SW480 (cell line): ENCODE measurements around the gene METTL13.

Experiments used
- DNase-seq: peaks from one replicate; pipeline ENCODE4 v3.0.0-alpha.2; 2016; ENCODE audit warnings: low spot score

Gene METTL13

DNA sequence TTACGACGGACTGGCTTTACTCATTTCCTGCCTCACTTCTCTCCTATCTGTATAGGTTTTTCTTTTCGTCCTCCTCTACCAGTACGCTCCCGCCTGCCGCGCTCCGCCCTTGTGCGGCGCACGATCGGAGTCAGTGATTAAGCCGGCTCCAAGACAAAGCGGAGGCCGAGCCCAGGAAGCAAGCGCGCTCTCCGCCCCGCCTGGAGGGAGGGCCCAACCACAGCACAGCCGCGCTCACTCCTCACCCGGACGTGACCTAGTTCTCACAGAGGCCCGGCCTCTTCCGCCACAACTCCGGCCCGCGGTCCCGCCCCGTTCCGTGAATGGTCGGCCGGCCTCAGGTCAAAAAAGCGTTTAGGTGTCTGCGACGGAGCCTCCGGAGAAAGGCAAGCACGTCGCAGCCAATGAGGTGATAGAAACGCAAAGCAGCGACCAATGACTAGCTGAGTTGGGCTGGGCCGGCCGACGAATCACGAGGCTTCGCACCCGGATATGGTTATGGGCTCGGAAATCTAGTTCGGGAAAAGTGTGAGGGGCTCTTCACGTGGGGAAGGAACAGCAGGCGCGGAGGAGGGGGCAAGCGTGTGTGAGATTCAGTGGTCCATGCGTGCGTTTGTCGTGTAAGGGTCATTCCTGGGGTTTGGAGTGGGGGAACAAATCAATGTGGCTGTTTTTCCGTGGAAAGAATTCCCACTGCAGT lies at the start of gene METTL13:
Gene METTL13, plus strand, starts transcription at position 485 of the 700 bp plus-strand sequence. CDS start 308 bp downstream, outside the sequence.
- peak; percentile 98 for DNase-seq

DNA sequence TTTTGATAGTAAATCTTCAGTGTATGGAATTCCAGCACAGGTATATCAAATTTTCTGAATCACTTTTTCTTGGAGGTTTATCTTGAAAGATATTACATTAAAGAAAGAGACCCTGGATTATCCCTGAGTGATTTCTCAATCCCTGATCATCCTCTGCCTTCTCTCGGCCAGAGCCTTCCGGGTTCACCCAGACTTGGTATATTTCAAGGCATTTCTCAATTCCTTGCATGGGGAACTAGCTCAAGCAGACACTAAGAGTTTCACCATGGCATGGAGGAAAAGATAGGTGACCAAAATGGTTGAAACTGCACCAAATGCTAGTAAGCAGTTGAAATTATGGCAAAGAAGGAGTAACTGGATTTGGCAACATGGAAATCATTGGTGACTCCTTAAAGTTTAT lies 45.3 kb upstream of the METTL13 start:
- DNase-seq: no peak

GRCh38 chr1:171738911-171739310 lies 42.5 kb upstream of the METTL13 start:
- DNase-seq: no peak

DNA sequence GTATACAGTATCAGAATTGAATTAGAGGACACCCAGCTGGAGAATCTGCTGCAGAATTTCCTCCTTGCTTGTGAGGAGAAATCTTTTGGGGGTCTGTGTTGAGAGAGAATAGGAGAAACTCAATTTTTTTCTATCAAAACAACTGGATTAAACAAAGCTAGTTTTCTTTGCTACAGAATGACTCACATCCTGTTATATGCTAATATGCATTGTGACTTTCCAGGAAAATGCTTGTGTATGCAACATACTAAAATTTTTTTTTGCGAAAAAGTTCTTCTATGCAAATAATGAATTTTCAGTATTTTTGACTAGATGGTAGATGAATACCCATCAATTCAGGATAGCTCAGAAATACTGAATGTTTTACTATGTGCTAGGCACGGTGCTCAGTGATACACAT lies 41.8 kb upstream of the METTL13 start:
- DNase-seq: no peak

DNA sequence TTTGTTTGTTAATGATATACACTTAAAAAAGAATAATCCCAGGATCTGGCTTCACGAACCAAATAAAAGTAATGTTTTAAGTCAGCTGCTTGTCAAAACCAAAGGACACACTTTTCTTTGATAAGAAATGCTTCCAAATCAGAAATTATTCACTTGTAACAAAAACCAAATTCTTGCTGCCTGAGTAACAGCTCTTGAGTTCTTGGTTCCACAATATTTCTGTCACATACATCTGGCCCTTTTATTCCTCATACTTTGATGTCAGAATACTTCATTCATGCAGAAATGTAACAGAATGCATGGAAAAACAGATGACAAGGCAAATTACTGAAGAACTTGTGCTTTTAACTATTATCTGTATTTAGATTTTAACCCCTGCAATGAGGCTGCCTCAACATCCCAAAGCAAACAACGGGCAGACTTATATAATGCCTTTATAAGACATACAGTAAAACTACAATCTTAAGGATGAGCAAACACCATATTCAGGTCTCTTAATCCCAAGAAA lies 41.0 kb upstream of the METTL13 start:
- DNase-seq: no peak

DNA sequence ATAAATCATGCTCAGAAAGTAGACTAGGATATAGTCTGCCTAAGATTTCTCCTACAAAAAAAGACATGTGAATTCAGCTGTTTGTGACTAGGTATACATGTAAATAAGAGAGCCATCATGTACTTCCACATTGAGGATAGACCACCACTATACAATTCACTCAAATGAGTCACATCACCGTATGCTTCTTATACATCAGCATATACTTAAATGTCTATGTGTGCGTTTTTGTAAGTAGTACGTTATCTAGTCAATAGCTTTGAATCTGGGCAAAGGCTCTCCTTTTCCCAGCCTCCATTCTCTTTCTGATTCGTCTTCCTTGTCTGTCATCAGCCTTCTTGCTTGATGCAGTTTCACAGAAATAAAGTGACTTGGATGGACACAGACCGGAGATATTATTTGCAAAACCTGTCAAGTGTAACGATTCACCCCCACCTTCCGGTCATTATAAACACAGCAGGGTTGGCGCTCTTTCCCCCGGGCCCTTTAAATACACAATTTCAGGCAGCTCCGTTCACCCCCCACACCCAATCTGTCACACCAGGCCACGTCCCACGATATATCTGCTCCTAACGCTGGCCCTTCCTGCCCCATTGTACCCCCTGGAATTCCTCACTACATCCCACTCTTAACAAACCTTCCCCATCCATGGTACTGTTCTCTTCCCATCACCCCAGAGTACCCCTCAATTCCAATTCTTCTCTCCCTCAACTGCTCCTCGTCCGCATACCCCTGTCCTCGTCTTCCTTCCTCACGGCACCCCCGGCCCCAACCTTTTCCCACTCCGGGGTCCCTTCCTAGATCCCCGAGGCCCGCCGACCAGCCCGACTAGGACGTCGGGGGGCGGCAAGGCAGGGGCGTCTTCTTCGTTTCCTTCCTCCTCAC lies 40.2 kb upstream of the METTL13 start:
- DNase-seq: peak; percentile 52

DNA sequence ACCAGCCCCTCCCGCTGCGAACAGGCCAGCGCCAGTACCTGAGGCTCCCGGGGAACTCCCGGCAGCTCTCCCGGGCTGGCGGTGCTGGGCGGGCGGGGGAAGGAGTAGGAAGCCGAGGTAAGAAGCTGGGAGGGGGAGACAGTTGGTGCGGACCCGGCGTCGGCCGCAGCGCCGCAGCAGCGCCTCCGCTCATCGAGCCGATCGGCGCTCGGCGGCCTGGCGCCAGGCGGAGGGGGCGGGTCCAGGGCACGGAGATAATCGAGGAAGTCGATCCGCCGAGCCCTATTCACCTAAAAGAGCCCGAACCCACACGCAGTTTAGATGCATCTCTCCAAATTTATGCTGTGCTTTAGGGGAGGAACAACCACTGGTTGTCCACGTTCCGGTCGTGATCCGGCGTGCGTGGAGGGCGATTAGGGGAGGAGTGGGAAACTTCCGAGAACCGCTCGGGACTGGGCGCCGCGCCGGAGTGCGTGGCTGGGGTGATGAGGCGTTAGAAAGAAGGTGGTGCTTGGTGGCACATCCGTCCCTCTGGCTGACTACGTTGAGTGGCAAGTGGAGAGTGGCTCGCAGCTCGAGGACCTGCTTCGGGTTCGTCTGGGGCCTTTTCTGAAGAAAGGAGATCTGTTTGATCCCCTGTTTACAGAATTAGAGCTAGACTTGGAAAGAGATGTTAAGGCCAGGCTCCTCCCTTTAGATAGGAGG lies 39.4 kb upstream of the METTL13 start, which contains the start of gene VAMP4:
Gene VAMP4, minus strand, starts transcription at position 194 of the 705 bp plus-strand sequence. CDS start 3,651 bp downstream, outside the sequence.
- DNase-seq: peak; percentile 82

DNA sequence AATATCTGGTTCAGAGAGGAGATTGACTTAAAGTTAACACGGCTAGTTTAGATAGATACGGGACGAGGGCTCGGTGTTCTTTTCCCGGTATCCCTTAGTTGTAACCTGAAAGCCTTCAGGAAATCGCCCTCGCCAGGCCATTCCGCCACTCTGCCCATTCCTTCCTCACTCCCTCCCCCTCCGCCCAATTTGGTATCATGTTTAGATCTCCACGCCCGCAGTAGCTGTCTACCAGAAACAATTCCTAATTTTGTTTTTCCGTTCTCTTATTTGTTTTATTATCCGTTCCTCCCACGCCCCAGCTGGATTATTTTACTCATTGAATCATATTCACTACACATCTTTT lies 38.9 kb upstream of the METTL13 start:
- DNase-seq: no peak

DNA sequence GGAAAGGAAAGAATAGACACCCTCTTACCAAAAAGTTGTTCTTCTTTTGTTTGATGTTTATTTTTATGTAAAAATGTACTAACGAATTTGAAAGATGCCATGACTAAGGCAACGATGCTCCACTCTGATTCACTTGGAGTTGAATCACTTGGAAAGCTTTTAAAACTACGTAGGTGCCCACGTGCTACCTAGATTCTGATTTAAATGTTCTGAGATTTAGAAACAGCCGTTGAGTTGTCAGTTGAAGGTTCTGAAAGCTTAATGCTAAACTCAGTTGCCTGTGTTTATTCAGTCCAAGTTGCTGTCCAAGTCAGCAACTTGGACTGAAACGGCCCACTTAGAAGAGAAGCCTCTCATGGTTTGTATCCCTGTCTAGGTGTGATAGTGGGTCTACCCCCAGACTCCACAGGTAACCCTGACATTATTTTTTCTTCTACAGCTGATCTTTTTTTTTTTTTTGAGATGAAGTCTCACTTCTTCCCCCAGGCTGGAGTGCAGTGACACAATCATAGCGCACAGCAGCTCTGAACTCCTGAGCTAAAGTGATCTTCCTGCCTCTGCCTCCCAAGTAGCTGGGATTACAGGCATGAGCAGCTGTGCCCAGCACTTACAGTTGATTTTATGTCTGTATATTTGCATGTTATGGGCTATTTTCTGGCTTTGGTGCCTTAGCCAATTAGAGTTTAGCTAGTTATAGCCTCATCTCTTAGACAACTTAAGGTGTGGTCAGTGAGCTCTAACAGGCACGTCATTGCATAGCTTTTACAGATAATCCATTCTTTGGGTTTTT lies 38.2 kb upstream of the METTL13 start:
- DNase-seq: peak; percentile 18

- no peak for DNase-seq
Observed at GRCh38 chr1:171744986-171745385, 36.5 kb upstream of the METTL13 start.

DNA sequence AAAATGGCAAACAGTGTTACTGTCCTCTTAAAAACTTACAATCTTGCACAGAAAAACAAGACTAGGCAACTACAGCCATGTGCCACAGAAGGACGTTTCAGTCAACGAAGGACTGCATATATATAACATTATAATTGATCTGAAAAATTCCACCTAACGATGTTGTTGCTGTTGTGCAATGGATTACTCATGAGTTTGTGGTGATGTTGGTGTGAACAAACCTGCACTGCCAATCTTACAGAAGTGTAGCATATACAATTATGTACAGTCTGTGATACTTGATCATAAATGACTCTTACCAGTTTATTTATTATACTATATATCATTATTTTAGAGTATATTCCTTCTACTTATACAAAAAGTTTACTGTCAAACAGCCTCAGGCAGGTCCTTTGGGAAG lies 32.8 kb upstream of the METTL13 start:
- no peak for DNase-seq

- no peak for DNase-seq
Observed at GRCh38 chr1:171751221-171751620, 30.2 kb upstream of the METTL13 start.

GRCh38 chr1:171753182-171753581 lies 28.3 kb upstream of the METTL13 start:
- DNase-seq: no peak

- no peak for DNase-seq
Observed at GRCh38 chr1:171753685-171754352, 27.6 kb upstream of the METTL13 start.

DNA sequence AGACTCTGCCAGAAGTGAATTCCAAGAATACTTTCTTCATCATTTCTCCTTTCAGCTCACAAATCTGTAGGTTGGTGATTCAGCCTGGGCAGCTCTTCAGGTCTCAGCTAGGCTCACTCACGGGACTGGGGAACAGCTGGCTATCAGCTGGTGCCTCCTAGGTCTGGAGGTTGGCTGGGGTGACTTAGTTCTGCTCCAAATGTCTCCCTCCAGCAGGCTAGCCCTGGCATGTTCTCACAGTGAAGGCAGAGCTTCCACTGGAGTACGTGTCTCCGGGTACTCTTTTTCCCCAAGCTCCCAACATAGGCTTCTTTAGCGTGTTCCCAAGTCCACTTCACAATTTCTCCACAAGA lies 27.1 kb upstream of the METTL13 start:
- DNase-seq: no peak

DNA sequence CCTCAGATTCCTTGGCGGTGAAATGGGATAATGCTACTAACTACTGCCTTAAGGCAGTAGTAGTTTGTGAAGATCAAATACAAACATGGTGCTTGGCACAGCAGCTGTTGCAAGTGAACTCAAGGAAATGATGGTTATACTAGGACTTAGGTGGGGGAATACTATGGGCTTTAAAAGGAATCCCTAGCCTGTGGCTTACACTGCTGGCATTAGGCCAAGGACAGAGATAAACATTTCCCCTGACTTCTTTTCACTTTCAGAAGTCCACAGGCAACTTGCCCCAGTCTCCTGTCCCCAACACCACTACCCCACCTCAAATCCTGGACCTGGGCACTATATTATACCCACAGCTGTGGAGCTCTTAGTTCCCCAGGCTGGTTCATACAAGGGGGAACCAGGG lies 26.5 kb upstream of the METTL13 start:
- no peak for DNase-seq

DNA sequence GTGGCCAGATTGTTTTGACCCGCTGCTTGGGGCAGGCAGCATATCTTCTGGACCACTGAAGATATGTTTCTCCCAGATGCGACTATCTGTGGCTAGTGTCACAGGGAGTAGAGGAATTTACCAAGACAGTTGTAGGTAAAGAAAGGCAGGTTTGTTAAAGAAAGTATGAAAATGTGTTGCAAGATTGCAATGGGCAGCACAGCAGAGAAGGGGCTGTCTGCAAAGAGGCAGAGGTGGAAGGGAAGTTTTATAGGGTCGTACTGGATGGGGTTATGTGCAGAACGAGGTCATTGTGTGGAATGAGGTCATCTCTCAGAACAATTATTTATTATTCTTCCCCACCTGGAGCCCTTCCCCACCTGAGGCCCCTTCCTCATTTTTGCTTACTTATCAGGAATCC lies 24.6 kb upstream of the METTL13 start:
- DNase-seq: no peak

DNA sequence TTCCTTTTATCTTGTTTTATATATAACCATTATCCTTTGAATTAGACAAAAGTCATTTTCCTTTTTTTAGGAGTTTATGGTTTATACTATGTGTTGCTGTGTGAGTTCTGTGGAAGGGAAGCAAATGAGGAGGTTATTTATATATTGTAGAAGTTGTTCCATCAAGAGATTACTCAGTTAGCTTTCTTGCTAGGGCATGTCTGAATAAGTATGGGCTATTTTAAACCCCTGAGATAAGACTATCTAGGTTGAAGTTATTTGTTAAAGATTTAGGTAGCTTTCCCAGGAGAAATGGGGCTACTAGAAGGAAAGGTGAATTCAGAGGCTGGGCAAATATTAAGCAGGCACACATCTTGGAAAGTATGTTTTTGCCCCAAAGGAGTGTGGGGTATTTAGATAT lies 23.4 kb upstream of the METTL13 start:
- no peak for DNase-seq

GRCh38 chr1:171762143-171762563 lies 19.3 kb upstream of the METTL13 start:
- DNase-seq: no peak

GRCh38 chr1:171763764-171764163 lies 17.7 kb upstream of the METTL13 start:
- no peak for DNase-seq

GRCh38 chr1:171769171-171769570 lies 12.3 kb upstream of the METTL13 start:
- no peak for DNase-seq
